SHP77 (cell line): ENCODE measurements around the gene RASSF10.

Experiments used
- DNase-seq, 2 experiments: peaks; one replicate each; lab custom pipeline; 2025; lab: John Stamatoyannopoulos, UW

The RASSF10 gene

DNA sequence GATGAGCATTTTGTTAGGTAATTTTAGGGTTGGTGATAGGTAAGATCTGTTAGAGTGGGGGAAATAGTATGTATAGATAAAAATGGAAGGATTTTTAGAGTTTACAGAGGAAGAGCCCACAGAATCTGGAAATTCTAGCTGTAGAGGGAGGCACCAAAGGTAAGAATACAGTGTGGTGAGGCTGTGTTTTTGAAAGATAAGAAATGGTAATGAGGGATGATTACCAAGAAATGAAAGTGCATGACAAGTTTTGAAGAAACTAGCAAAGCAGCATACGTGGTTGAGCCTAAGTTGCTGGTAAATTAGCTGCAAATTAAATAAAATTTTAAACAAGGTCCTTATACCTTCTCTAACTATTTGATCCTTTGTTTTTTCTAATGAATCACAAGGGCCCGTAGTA is 14.6 kb upstream of the RASSF10 start:
- no peak for DNase-seq

DNA sequence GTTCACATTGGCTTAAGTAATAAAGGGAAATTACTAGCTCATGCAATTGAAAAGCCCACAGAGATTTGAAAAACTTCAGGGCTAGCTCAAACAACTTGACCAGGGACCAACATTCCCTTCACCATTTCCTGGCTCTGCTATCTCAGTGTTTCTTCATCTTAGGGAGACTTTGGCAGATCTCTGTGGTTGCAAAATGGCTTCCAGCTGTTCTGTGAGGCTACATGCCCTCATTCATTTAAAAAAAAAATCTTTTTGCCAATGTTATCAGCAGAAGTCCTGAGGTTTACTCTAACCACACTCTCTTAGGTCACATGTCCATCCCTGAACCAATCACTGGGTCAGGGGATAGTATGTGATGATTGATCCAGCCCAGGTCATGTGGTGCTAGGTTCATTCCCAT is 13.9 kb upstream of the RASSF10 start:
- DNase-seq = no peak

DNA sequence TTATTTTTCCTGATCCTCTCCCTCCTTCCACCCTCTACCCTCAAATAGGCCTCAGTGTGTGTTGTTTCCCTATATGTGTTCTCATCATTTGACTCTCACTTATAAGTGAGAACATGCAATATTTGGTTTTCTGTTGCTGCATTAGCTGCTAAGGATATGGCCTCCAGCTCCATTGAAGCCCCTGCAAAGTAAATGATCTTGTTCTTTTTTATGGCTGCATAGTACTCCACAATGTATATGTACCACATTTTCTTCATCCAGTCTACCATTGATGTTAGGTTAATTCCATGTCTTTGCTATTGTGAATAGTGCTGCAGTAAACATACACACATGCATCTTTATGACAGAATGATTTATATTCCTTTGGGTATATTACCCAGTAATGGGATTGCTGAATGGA is 13.3 kb upstream of the RASSF10 start:
- no peak for DNase-seq

DNA sequence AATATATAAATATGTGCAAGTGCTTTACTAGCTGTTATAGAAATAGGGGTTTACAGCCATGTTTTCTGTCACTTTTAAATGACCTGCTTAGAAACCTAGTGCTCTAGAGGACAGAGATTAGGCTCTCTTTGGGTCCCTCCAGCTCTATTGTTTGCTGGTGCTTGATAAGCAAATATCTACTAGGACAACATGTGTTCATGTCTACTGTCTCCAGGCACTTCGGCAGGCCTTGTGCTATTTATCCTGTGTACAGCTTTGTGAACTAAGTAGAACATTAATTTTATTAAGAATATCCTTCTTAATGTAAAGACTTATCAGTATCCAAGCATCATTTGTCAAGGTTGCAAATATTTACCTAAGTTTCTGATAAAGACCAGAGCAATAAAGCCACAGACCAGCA is 11.9 kb upstream of the RASSF10 start:
- no peak for DNase-seq

DNA sequence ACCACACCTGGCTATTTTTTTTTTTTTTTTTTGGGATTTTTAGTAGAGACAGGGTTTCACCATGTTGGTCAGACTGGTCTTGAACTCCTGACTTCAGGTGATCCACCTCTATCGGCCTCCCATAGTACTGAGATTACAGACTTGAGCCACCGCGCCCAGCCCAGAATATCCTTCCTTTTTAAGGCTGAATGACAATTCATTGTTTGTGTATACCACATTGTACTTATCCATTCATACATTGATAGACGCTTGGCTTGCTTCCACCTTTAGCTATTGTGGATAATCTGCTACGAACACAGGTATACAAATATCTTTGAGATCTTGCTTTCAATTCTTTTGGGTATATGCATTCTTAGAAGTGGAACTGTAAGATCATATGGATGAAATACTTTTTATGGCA is 10.8 kb upstream of the RASSF10 start:
- DNase-seq = no peak

DNA sequence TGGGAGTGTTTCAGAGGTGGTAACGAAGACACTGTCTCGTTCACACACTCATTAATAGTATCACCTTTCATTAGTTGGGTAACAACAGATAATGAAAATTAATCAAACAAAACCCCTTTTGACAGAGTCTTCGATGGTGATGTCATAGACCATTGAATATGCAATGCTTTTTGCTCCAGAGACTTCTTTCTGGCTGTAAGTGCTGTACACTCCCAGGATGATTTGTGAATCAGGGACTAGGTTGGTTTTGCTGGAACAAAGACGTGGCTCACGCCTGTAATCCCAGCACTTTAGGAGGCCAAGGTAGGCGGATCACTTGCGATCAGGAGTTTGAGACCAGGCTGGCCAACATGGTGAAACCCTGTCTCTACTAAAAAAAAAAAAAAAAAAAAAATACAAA is 9.5 kb upstream of the RASSF10 start:
- no peak for DNase-seq

DNA sequence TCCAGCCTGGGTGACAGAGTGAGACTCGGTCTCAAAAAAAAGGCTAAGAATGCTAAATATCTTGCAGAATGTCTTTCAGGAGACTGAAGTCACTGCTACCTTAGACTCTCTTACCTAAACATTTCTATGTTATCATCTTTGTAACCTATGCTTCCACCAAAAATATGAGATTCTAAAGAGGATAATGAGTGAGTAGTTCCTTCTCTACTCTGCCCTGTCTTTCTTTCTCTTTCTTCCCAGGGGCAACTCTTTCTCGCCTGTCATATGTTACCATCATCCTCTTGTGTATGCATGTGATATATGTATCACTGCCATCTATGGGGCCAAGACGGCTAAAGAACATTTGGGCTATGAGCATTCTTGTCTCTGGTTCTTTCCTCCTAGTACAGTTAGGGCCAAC is 9.0 kb upstream of the RASSF10 start:
- DNase-seq = no peak

DNA sequence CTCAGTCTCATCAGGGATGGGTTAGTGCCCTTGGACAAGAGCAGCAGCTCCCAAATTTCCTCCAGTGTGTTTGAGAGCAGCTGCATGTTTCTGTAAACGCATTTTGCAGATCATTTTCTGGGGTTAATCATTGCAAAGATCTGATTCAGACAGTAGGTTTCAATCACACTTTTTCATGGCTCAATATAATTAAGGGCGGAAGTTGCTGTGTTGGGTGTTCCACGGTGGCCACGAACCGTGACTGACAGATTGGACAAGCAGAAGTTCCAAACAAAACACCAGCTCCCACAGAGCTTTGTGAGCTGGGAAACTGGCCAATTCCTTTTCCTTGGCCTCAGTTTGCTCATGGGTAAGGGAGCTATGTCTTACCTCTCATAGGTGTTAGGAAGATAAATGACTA is 8.4 kb upstream of the RASSF10 start:
- DNase-seq = no peak

DNA sequence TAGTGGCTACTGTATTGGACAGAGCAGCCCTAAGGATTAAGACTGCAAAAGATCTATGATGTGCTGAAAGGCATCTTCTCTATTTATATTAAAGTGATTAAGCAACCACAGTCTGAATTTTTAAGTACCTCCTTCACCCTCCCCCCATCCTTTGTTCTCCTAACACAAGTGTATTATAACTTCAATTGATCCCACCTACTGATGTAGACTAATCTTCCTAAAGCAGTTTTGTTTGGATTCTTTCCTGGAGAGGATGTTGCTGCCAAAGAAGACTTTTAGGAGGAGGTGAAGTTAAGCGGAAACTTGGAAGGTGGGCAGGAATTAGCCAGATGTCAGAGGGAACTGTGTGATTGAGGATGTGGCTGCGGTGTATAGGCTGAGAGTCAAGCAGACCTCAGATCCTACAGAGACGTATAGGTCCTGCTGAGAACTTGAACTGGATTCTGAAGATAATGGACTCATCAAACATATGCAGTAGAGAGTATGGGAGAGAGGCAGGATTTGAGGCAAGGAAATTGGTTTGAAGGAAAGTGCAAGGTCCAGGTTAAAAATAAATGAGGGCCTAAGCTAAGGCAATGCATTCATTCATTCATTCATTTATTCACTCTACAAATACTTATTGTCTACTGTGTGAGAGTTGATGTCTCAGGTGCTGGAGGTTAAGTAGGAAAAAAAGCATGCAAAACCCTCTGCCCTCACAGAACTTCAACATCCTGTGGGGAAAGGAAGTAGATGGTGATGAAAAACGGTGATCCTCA is 5.2 kb upstream of the RASSF10 start:
- DNase-seq = no peak

DNA sequence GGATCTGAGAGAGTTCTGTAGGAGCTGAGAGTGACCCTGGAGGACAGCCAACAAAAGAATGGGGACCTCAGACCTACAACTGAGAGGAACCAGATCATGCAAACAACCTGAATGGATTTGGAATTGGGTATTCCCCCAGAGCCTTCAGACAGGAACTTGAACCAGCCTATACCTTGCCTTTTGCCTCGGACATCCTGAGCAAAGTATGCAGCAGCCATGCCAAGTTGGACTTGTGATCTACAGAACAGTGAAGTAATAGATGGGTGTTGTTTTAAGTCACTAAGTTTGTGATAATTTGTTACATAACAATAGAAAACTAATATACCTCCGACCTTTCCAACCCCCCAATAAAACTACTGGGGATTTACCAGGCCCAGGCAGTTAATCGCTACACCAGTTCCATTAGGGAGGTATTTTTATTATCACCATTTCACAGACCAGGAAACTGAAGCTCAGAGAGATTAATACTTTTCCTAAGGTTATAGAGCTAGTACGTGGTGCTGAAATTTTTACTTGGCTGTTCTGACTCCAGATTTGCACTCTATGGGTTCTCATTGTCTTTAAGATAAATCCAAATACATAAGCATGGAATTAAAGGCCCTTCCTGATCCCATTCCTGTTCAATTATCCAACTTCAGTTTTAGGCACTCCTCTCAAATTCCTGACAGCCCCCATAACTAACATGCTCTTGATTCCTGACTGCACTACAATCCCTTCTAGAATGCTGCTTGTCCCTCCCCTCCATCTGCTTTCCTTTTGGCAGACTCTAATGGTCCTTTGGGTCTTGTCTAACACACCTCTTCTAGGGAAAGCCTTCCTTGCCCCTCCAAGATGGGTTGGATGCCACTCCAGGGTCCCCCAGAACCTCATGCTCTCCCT is 1.7 kb upstream of the RASSF10 start:
- no peak for DNase-seq

DNA sequence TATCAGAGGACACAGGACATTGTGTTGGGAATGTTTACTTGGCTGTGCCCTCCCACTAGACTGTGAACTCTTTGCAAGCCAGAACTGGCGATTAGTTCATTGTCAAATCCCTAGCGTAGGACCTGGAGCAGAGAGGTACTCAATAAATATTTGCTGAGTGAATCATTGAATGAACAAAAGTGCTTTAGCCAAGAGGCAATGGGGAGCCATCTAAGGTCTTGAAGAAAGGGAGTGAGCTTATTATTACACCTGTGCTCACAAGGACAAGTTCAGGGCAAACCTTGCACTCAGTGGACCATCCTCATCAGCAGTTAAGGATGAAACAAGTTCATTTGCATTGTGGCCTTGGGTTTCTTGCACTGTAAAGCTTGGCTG is 1.1 kb upstream of the RASSF10 start:
- no peak for DNase-seq

DNA sequence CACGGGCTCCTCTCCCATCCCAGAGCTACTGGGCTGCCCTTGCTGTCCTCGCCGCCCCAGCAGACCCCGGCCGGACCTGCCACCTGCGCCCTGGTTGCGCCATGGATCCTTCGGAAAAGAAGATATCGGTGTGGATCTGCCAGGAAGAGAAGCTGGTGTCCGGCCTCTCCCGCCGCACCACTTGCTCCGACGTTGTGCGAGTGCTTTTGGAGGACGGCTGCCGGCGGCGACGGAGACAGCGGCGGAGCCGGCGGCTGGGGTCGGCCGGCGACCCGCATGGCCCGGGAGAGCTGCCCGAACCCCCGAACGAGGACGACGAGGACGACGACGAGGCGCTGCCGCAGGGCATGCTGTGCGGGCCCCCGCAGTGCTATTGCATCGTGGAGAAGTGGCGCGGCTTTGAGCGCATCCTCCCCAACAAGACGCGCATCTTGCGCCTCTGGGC is 382 bp downstream of the RASSF10 start:
- DNase-seq = no peak

DNA sequence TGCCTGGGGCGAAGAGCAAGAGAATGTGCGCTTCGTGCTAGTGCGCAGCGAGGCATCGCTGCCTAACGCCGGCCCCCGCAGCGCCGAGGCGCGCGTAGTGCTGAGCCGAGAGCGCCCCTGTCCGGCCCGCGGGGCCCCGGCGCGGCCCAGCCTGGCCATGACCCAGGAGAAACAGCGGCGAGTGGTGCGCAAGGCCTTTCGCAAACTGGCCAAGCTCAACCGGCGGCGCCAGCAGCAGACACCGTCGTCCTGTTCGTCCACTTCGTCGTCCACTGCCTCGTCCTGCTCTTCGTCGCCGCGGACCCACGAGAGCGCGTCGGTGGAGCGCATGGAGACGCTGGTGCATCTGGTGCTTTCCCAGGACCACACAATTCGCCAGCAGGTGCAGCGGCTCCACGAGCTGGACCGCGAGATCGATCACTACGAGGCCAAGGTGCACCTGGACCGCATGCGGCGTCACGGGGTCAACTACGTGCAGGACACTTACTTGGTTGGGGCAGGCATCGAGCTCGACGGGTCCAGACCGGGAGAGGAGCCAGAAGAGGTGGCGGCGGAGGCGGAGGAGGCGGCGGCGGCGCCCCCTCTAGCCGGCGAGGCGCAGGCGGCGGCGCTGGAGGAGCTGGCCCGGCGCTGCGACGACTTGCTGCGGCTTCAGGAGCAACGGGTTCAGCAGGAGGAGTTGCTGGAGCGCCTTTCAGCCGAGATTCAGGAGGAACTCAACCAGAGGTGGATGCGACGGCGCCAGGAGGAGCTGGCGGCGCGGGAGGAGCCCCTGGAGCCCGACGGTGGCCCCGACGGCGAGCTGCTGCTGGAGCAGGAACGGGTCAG is 1.0 kb downstream of the RASSF10 start:
- no peak for DNase-seq

DNA sequence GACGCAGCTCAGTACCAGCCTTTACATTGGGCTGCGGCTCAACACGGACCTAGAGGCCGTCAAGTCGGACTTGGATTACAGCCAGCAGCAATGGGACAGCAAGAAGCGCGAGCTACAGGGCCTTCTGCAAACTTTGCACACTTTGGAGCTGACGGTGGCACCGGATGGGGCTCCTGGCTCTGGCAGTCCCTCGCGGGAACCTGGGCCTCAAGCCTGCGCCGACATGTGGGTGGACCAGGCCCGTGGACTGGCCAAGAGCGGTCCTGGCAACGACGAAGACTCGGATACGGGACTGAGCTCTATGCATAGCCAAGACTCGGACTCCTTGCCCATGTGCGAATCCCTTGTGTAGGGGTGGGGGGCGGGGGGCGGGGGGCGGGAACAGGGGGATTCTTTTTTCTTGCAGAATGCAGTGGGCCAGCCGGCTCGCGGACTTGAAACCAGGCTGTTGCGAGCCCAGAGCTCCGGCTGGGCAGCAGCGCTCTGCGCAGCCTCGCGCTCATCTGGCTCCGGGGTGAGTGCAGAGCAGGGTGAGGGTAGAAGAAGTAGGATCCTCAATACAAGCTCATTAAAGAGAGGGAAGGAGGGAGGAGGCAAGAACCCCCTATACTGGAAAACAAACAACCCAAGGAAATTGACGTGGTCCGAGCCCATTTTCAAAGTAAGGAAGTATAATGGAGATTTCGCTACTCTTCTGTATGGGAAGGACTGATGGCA is 1.8 kb downstream of the RASSF10 start:
- no peak for DNase-seq

DNA sequence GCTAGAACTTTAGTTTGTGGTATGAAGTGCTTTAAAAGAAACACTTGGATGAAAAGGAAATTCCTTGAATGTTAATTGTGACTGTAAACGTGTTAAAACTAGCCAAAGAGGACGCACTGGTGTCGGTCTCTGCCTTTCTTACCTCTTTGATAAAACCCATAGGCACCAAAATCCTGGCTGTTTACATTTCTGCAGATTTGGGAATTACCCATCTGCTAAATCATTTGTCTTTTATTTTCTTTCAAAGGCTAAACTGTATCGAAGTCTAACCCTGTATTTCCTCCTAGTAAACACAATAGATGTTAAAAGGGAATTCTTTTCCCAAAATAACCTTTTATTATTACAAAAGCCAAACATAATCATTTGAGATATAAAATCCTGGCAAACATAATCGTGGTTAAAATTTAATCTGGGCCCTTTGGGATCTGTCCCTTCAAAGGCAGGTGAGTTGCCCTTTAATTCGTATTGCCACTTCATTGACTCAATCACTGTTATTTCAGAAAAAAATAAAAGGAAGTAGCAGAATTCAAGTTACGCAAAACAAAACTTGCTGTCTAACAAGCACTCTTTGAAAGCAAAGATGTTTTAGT is 2.4 kb downstream of the RASSF10 start:
- no peak for DNase-seq

DNA sequence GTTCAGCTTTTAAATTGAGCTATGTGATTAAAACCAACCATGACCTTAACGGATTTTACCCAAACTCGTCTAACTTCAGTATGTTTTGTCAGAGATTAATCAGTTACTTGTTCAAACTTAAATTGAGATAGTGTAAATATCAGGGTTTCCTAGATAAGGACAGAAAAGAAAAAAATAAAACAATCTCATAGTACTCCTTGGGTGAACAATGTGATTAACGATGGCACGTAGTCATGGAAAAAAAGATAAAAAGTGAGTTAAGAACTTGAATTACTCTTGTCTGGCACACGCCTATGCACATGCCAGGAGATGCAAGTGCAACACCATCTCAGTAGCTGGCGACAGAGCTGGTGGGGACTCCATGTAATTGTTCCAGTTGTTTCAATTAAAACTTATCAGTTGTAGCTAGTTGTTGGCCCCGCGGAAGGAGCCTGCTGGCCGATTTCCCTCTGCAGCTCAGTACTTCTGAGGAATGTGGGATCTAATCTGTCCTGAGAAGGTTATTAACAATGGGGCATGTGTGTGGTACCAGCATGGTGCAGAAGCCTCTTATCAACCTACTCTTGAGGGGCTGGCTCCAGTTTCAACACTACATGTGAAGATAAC is 3.0 kb downstream of the RASSF10 start:
- no peak for DNase-seq

DNA sequence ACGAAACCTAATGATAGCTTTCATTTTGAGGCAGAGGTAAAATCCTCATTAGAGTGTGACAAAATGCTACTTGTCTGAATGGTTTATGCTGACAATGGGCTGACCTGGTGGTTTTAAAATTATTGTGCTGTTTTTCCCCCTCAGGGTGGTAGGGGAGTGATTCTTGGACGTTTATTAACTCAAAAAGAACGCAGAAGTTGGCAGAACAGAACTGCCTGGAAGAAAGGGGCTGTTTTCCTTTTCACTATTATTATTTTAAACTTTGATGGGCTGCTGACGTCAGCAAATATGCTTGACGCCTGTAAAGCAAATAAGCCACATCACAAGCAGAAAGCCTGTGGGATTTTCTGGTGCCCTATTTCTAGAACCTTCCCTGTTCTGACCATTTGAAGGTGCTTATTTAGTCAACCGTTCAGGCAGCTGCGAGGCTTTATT is 4.0 kb downstream of the RASSF10 start:
- no peak for DNase-seq

DNA sequence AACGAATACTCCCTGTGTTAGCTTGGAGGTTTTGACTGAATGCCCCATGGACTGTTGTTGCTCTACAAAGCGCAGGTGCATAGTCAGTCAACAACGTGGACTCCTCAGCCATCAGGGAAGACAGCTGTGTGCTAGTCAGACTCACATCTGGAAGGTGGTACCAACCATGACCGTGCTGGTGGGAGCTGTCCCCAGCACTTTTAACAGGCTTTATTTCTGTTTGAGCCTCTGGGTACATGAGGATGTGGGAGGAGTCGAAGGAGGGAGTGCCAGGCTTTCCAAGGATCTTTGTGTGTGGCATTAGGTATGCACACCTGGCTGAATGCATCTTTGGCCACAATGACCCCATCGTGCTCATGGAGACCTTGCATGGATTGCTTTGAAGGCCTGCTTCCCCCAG is 6.6 kb downstream of the RASSF10 start:
- no peak for DNase-seq

DNA sequence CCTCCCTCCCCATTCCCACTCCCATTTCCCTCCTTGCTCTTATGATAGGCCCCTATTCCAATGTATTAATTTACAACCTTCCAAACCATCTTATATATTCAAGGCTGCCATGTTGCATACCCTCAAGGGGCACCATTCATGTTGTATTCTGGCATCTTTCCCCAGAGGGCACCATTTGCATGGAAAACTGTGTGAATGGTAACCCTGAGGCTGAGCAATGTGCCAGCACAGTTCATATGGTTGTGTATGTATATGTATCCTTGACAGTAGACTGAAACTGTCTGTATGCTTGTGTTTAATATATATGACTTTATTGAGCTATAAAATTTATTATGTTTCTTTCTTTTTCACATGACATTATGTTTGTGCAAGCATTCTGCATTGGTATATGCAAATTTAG is 7.3 kb downstream of the RASSF10 start:
- DNase-seq = no peak

DNA sequence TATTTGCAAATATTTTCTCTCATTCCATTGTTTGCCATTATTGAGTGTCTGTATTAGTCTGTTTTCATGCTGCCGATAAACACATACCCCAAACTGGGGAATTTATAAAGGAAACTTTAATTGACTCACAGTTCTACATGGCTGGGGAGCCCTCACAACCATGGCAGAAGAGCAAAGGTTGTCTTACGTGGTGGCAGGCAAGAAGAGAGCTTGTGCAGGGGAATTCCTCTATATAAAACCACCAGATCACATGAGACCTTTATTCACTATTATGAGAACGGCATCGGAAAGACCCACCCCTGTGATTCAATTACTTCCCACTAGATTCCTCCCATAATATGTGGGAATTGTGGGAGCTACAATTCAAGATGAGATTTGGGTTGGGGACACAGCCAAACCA is 10.2 kb downstream of the RASSF10 start:
- DNase-seq = no peak

DNA sequence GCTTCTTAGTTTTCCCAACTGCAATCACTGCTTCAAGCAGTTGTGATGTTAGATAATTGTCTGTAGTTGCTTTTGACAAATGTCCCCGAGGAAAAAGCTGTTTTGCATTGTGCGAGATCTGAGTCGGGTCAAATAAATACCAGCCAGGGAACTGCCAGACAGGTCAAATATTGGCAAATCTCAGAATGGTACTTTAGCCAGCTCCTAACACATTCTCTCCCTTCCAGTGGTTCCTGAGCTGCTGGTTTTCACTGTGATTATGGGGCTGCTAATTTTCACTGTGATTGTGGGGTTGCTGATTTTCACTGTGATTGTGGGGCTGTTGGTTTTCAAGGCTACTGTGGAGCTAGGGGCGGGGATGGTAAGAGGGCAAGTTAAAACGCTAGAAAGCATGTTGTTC is 14.3 kb downstream of the RASSF10 start:
- DNase-seq = no peak
